Fibroblast of lung (primary cell): ENCODE measurements around the gene PLEKHA7.
"Not testable (repeated sequence)": the region's sequence is repeated elsewhere in the genome, so short reads cannot be mapped to it uniquely, and the experiment has no call there.

Experiments used
- EZH2 ChIP-seq: IDR thresholded peaks from 2 replicates; pipeline ENCODE4 v1.5.1; 2012; ENCODE audit warnings: low read length, control low read depth, mild to moderate bottlenecking; ENCODE audit errors: missing control alignments
- TF ChIP-seq, protein P1 (sequence below), 2 donors: IDR thresholded peaks in 1 of 2; conservative IDR thresholded peaks in 1 of 2; 1 replicate in 1 of 2; 2 replicates in 1 of 2; pipeline ENCODE4 v1.5.1; 2011 to 2012; ENCODE audit warnings: low read length in 2 of 2, control low read depth in 1 of 2, inconsistent platforms in 1 of 2, low read depth in 1 of 2, mild to moderate bottlenecking in 1 of 2

DNA sequence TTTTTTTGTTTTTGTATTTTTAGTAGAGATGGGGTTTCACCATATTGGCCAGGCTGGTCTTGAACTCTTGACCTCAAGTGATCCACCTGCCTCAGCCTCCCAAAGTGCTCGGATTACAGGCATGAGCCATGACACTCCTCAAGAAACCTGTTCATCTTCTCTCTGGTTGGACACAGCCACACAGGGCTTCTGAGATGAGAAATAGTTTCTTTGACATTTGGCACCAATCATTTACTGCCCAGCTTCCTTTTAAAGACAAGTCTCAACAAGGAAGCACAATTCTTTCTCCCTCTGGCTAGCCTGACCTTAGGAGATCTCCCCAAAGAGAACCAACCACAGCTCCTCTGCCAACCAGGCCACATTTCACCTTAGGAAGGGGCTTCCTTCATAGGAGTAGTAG, 14.0 kb downstream of the PLEKHA7 start:
- TF ChIP-seq EZH2 = not testable (repeated sequence)
- TF ChIP-seq, protein P1, sequence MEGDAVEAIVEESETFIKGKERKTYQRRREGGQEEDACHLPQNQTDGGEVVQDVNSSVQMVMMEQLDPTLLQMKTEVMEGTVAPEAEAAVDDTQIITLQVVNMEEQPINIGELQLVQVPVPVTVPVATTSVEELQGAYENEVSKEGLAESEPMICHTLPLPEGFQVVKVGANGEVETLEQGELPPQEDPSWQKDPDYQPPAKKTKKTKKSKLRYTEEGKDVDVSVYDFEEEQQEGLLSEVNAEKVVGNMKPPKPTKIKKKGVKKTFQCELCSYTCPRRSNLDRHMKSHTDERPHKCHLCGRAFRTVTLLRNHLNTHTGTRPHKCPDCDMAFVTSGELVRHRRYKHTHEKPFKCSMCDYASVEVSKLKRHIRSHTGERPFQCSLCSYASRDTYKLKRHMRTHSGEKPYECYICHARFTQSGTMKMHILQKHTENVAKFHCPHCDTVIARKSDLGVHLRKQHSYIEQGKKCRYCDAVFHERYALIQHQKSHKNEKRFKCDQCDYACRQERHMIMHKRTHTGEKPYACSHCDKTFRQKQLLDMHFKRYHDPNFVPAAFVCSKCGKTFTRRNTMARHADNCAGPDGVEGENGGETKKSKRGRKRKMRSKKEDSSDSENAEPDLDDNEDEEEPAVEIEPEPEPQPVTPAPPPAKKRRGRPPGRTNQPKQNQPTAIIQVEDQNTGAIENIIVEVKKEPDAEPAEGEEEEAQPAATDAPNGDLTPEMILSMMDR (conservative IDR thresholded peaks at IDR 0.05 in 1 of 2, IDR thresholded peaks at IDR 0.05 in 1 of 2; ENCODE audit: low read depth in 1 of 2, low read length in 2 of 2) = not testable (repeated sequence)
